H9 (cell line): ENCODE results near the gene RBKS. TPM values are rescaled to one million over a fixed set of nuclear protein-coding genes. Genes with fewer than 3 reads are reported as not detected.

ENCODE experiments used
- DNase-seq: peaks from one replicate; pipeline ENCODE4 v3.0.0-alpha.2; 2017
- H2AFZ ChIP-seq: one replicate; pipeline ENCODE4 v1.6.1; 2013; ENCODE audit warnings: mild to moderate bottlenecking, low read length, control low read depth, moderate library complexity
- H2AK5ac ChIP-seq: 2 replicates; pipeline ENCODE4 v1.6.1; 2013; ENCODE audit warnings: low read length, control low read depth, mixed read lengths; ENCODE audit not compliant: insufficient read length
- H2BK120ac ChIP-seq: one replicate; pipeline ENCODE4 v1.6.1; 2013; ENCODE audit warnings: low read depth, mild to moderate bottlenecking, low read length, control low read depth, inconsistent platforms; ENCODE audit not compliant: poor library complexity, severe bottlenecking
- H2BK12ac ChIP-seq: 2 replicates; pipeline ENCODE4 v1.6.1; 2013; ENCODE audit warnings: low read length, control low read depth, mixed read lengths, low read depth; ENCODE audit not compliant: insufficient read length
- H2BK15ac ChIP-seq: 2 replicates; pipeline ENCODE4 v1.6.1; 2013; ENCODE audit warnings: low read depth, low read length, control low read depth
- H2BK20ac ChIP-seq: one replicate; pipeline ENCODE4 v1.6.1; 2013; ENCODE audit warnings: low read depth, mild to moderate bottlenecking, low read length, control low read depth, inconsistent platforms; ENCODE audit not compliant: poor library complexity, severe bottlenecking
- H2BK5ac ChIP-seq: 2 replicates; pipeline ENCODE4 v1.6.1; 2013; ENCODE audit warnings: low read length, control low read depth, mixed read lengths; ENCODE audit not compliant: insufficient read length
- H3K14ac ChIP-seq: 2 replicates; pipeline ENCODE4 v1.6.1; 2013; ENCODE audit warnings: low read length, control low read depth; ENCODE audit not compliant: insufficient read depth
- H3K18ac ChIP-seq: 2 replicates; pipeline ENCODE4 v1.6.1; 2013; ENCODE audit warnings: low read depth, mild to moderate bottlenecking, mixed read lengths, low read length, control low read depth; ENCODE audit not compliant: insufficient read length
- H3K23ac ChIP-seq: 2 replicates; pipeline ENCODE4 v1.6.1; 2013; ENCODE audit warnings: low read length, control low read depth, mixed read lengths, low read depth; ENCODE audit not compliant: insufficient read length
- H3K23me2 ChIP-seq: 2 replicates; pipeline ENCODE4 v1.6.1; 2013; ENCODE audit warnings: low read depth, mild to moderate bottlenecking, mixed read lengths, low read length, control low read depth; ENCODE audit not compliant: insufficient read length, poor library complexity, severe bottlenecking
- H3K27ac ChIP-seq: 2 replicates; pipeline ENCODE4 v1.5.1; 2013; ENCODE audit warnings: low read length, control low read depth, mixed read lengths, low read depth; ENCODE audit not compliant: insufficient read length
- H3K27me3 ChIP-seq: 2 replicates; pipeline ENCODE4 v1.6.1; 2013; ENCODE audit warnings: low read length, control low read depth, inconsistent platforms; ENCODE audit not compliant: insufficient read depth
- H3K4ac ChIP-seq: 2 replicates; pipeline ENCODE4 v1.6.1; 2013; ENCODE audit warnings: low read depth, mild to moderate bottlenecking, control low read depth, inconsistent platforms, low read length, moderate library complexity
- H3K4me1 ChIP-seq: 2 replicates; pipeline ENCODE4 v1.6.1; 2013; ENCODE audit warnings: low read length, control low read depth, inconsistent platforms; ENCODE audit not compliant: insufficient read depth
- H3K4me2 ChIP-seq: 2 replicates; pipeline ENCODE4 v1.6.1; 2013; ENCODE audit warnings: low read length, control low read depth, mixed read lengths; ENCODE audit not compliant: insufficient read length, insufficient read depth
- H3K56ac ChIP-seq: 2 replicates; pipeline ENCODE4 v1.6.1; 2013; ENCODE audit warnings: low read depth, mild to moderate bottlenecking, mixed read lengths, low read length, control low read depth; ENCODE audit not compliant: insufficient read length
- H3K79me1 ChIP-seq: 2 replicates; pipeline ENCODE4 v1.6.1; 2013; ENCODE audit warnings: low read depth, mild to moderate bottlenecking, moderate library complexity, low read length, control low read depth, inconsistent platforms; ENCODE audit not compliant: insufficient read depth, poor library complexity, severe bottlenecking
- H3K79me2 ChIP-seq: 2 replicates; pipeline ENCODE4 v1.6.1; 2013; ENCODE audit warnings: low read length, control low read depth, inconsistent platforms; ENCODE audit not compliant: insufficient read depth
- H3K9ac ChIP-seq: 2 replicates; pipeline ENCODE4 v1.6.1; 2013; ENCODE audit warnings: low read length, control low read depth, mixed read lengths; ENCODE audit not compliant: insufficient read length; ENCODE audit errors: extremely low read depth
- H3K9me3 ChIP-seq: one replicate; pipeline ENCODE4 v1.6.1; 2013; ENCODE audit warnings: low read depth, low read length, inconsistent platforms; ENCODE audit not compliant: control insufficient read depth
- H3T11ph ChIP-seq: one replicate; pipeline ENCODE4 v1.6.1; 2013; ENCODE audit warnings: mild to moderate bottlenecking, low read length, control low read depth, inconsistent platforms
- H4K20me1 ChIP-seq: one replicate; pipeline ENCODE4 v1.6.1; 2013; ENCODE audit not compliant: control insufficient read depth, insufficient read length, insufficient read depth
- H4K5ac ChIP-seq: 2 replicates; pipeline ENCODE4 v1.6.1; 2013; ENCODE audit warnings: low read depth, mild to moderate bottlenecking, mixed read lengths, low read length, control low read depth; ENCODE audit not compliant: insufficient read length
- H4K8ac ChIP-seq: replicated peaks from 2 replicates; pipeline ENCODE4 v1.6.1; 2013; ENCODE audit warnings: low read length, control low read depth, mixed read lengths, low read depth; ENCODE audit not compliant: insufficient read length
- H4K91ac ChIP-seq: 2 replicates; pipeline ENCODE4 v1.6.1; 2013; ENCODE audit warnings: low read depth, mild to moderate bottlenecking, moderate library complexity, mixed read lengths, low read length, control low read depth; ENCODE audit not compliant: insufficient read length
- H3K27ac Mint-ChIP-seq, 3 experiments: 2 replicates in 2 of 3; 3 replicates in 1 of 3; pipeline ENCODE4 v1.8.0; 2020 to 2021; ENCODE audit warnings: mixed read lengths in 3 of 3, mild to moderate bottlenecking in 1 of 3, moderate library complexity in 1 of 3
- H3K27me3 Mint-ChIP-seq: 2 replicates; pipeline ENCODE4 v1.8.0; 2021; ENCODE audit warnings: low read depth, mild to moderate bottlenecking, moderate library complexity, mixed read lengths
- H3K36me3 Mint-ChIP-seq, 3 experiments: 2 replicates in 2 of 3; 3 replicates in 1 of 3; pipeline ENCODE4 v1.8.0; 2020 to 2021; ENCODE audit warnings: low read depth in 3 of 3, mixed read lengths in 3 of 3; ENCODE audit not compliant: insufficient read depth in 1 of 3
- H3K4me1 Mint-ChIP-seq, 2 experiments: 2 replicates each; pipeline ENCODE4 v1.8.0; 2020; ENCODE audit warnings: mixed read lengths in 2 of 2
- H3K4me3 Mint-ChIP-seq, 2 experiments: 2 replicates in 1 of 2; 3 replicates in 1 of 2; pipeline ENCODE4 v1.8.0; 2020 to 2021; ENCODE audit warnings: mild to moderate bottlenecking in 2 of 2, mixed read lengths in 2 of 2, moderate library complexity in 1 of 2
- H3K9me3 Mint-ChIP-seq, 2 experiments: 2 replicates in 1 of 2; 3 replicates in 1 of 2; pipeline ENCODE4 v1.8.0; 2020; ENCODE audit warnings: mild to moderate bottlenecking in 2 of 2, mixed read lengths in 2 of 2, moderate library complexity in 1 of 2
- CTCF ChIP-seq: fragments of 200-600 bp; sonication (generic); conservative IDR thresholded peaks from 3 replicates; pipeline ENCODE4 v1.8.0; 2021; ENCODE audit warnings: antibody characterized with exemption, mild to moderate bottlenecking
- WGBS: extraction: QIAGEN DNeasy Blood & Tissue Kit; methylation state at CpG from one replicate; pipeline ENCODE4 v1.1.7; 2013; ENCODE audit warnings: missing lambda C conversion rate, low lambda C conversion rate, mixed read lengths; ENCODE audit not compliant: insufficient read length; ENCODE audit errors: extremely low coverage; 5-methylcytosine and 5-hydroxymethylcytosine counted together
- total RNA-seq: library from RNA; stranded (reverse); gene quantifications from 2 replicates; pipeline ENCODE4 v1.2.1, GENCODE V29; 2021

The RBKS gene
- total RNA-seq, 1 experiment from 2014 or later, result 2.3 TPM

- no peak overlapping the region for H3K9ac ChIP-seq
- no peaks in the 10 kb centered on the region for H3K27me3 ChIP-seq
- H3K23me2 ChIP-seq, result no peaks in the 10 kb centered on the region
- no peak overlapping the region for H3T11ph ChIP-seq
- H3K14ac ChIP-seq, result no peak overlapping the region; the same call in 1 of the 2 replicates
- no peaks in the 10 kb centered on the region; a peak in 1 of 5 replicates for H3K9me3 Mint-ChIP-seq
- H3K56ac ChIP-seq, result no peak overlapping the region
- H3K27ac ChIP-seq, result no peak overlapping the region
- peak overlapping the region; percentile 38 for H2BK120ac ChIP-seq
- H3K4me1 Mint-ChIP-seq, result peaks cover 0 to 6% of the 10 kb centered on the region in 2 experiments; a peak in 3 of 4 replicates
- no peak overlapping the region for H4K8ac ChIP-seq
- WGBS, result no CpG with 5 or more reads among the region's 11 CpGs
- H3K79me1 ChIP-seq, result no peaks in the 10 kb centered on the region
- peaks cover 11% of the 10 kb centered on the region for H3K27me3 Mint-ChIP-seq
- H2BK12ac ChIP-seq, result no peak overlapping the region
- H2AFZ ChIP-seq, result no peak overlapping the region
- H3K79me2 ChIP-seq, result no peaks in the 10 kb centered on the region
- no peak overlapping the region for H2BK20ac ChIP-seq
- TF ChIP-seq CTCF, result no peak
- no peak overlapping the region; a peak in 1 of 7 replicates for H3K27ac Mint-ChIP-seq
- H4K20me1 ChIP-seq, result no peaks in the 10 kb centered on the region
- H4K91ac ChIP-seq, result no peak overlapping the region
- no peak overlapping the region for H3K4me3 Mint-ChIP-seq
- H3K36me3 Mint-ChIP-seq, result no peaks in the 10 kb centered on the region
- peak; percentile 65 for DNase-seq
- H2BK5ac ChIP-seq, result no peak overlapping the region
- no peak overlapping the region for H2BK15ac ChIP-seq
- no peak overlapping the region for H3K4me2 ChIP-seq
- no peak overlapping the region for H3K23ac ChIP-seq
- H4K5ac ChIP-seq, result no peak overlapping the region
- no peaks in the 10 kb centered on the region for H3K4me1 ChIP-seq
- H3K4ac ChIP-seq, result no peak overlapping the region
- H3K18ac ChIP-seq, result no peak overlapping the region
- no peak overlapping the region for H2AK5ac ChIP-seq
- no peaks in the 10 kb centered on the region for H3K9me3 ChIP-seq
Measured at GRCh38 chr2:27798948-27799645, 91.1 kb downstream of the RBKS start.
